ENCODE results near the gene FGD4. TPM values are rescaled to one million over a fixed set of nuclear protein-coding genes. Genes with fewer than 3 reads are reported as not detected.

The FGD4 gene
- total RNA-seq, 1 experiment from 2014 or later = 37.4 TPM

GRCh38 chr12:32451816-32452215, 52.5 kb downstream of the FGD4 start:
- no peaks in the 10 kb centered on the region for H3K27me3 Mint-ChIP-seq (ENCODE audit: unreplicated experiment)
- no peak overlapping the region for H3K27ac Mint-ChIP-seq (ENCODE audit: unreplicated experiment)
- DNase-seq = no peak
- BruUV-seq (replicated peaks) = no TSS peak
- no peak overlapping the region for H3K4me3 Mint-ChIP-seq (ENCODE audit: low read depth, unreplicated experiment)
- peaks cover 13% of the 10 kb centered on the region for H3K36me3 Mint-ChIP-seq (ENCODE audit: insufficient read depth, unreplicated experiment)
- intact Hi-C loops (cut with micrococcal nuclease; ENCODE audit: unreplicated experiment) = no loop called here
- peaks cover 68% of the 10 kb centered on the region for H3K4me1 Mint-ChIP-seq (ENCODE audit: low read depth, unreplicated experiment)
- H3K9me3 Mint-ChIP-seq (ENCODE audit: low read depth, unreplicated experiment) = no peaks in the 10 kb centered on the region
- no peak for TF ChIP-seq CTCF (IDR thresholded peaks at IDR 0.05; ENCODE audit: unreplicated experiment)
- CTCF ChIA-PET = interaction anchor here (0.6 kb wide), 1 partner anchor 304 kb away, joined by 4 read pairs; the partner anchor contains the start of gene YARS2

- CTCF ChIA-PET = interaction anchor here (0.6 kb wide), 1 partner anchor 1051 kb away, joined by 10 read pairs; no protein-coding TSS in a partner anchor
- Mint-ChIP-seq H3K27me3 (ENCODE audit: unreplicated experiment) (no peaks in the 10 kb centered on the region), H3K27ac (ENCODE audit: unreplicated experiment) (peak overlapping the region; percentile 81), H3K36me3 (ENCODE audit: insufficient read depth, unreplicated experiment) (peaks cover 13% of the 10 kb centered on the region), H3K4me1 (ENCODE audit: low read depth, unreplicated experiment) (peaks cover 49% of the 10 kb centered on the region), H3K4me3 (ENCODE audit: low read depth, unreplicated experiment) (peak overlapping the region; percentile 44), H3K9me3 (ENCODE audit: low read depth, unreplicated experiment) (no peaks in the 10 kb centered on the region)
- no peak for DNase-seq
- no peak for TF ChIP-seq CTCF (IDR thresholded peaks at IDR 0.05; ENCODE audit: unreplicated experiment)
- intact Hi-C loops (cut with micrococcal nuclease; ENCODE audit: unreplicated experiment) = loop anchor here (1.0 to 2.0 kb wide), 3 partner anchors 9 to 115 kb away; no protein-coding TSS in a partner anchor
- BruUV-seq (replicated peaks) = no TSS peak
Measured at GRCh38 chr12:32454075-32454474, 54.7 kb downstream of the FGD4 start.

GRCh38 chr12:32454866-32455265, 55.5 kb downstream of the FGD4 start:
- Mint-ChIP-seq H3K4me3 (ENCODE audit: low read depth, unreplicated experiment) (no peak overlapping the region), H3K36me3 (ENCODE audit: insufficient read depth, unreplicated experiment) (peaks cover 13% of the 10 kb centered on the region), H3K27me3 (ENCODE audit: unreplicated experiment) (no peaks in the 10 kb centered on the region), H3K4me1 (ENCODE audit: low read depth, unreplicated experiment) (peaks cover 43% of the 10 kb centered on the region), H3K9me3 (ENCODE audit: low read depth, unreplicated experiment) (no peaks in the 10 kb centered on the region), H3K27ac (ENCODE audit: unreplicated experiment) (peak overlapping the region; percentile 81)
- DNase-seq = no peak
- intact Hi-C loops (cut with micrococcal nuclease; ENCODE audit: unreplicated experiment) = loop anchor here (1.0 to 5.0 kb wide), 7 partner anchors 10 to 217 kb away; no protein-coding TSS in a partner anchor
- CTCF ChIA-PET = interaction anchor here (1.9 kb wide), 1 partner anchor 31 kb away, joined by 4 read pairs; no protein-coding TSS in a partner anchor
- TF ChIP-seq CTCF (IDR thresholded peaks at IDR 0.05; ENCODE audit: unreplicated experiment) = no peak
- TSS peak; percentile 16 for BruUV-seq (replicated peaks)

- H3K27ac Mint-ChIP-seq (ENCODE audit: unreplicated experiment) = no peak overlapping the region
- CTCF ChIA-PET = interaction anchor here (0.7 to 1.9 kb wide), 3 partner anchors 30 to 77 kb away, joined by 3 to 4 read pairs (median 3); no protein-coding TSS in a partner anchor
- no peak overlapping the region for H3K4me3 Mint-ChIP-seq (ENCODE audit: low read depth, unreplicated experiment)
- peak; percentile 46 for DNase-seq
- peaks cover 12% of the 10 kb centered on the region for H3K36me3 Mint-ChIP-seq (ENCODE audit: insufficient read depth, unreplicated experiment)
- intact Hi-C loops (cut with micrococcal nuclease; ENCODE audit: unreplicated experiment) = loop anchor here (1.0 to 5.0 kb wide), 6 partner anchors 47 to 217 kb away; no protein-coding TSS in a partner anchor
- TF ChIP-seq CTCF (IDR thresholded peaks at IDR 0.05; ENCODE audit: unreplicated experiment) = no peak
- no TSS peak for BruUV-seq (replicated peaks)
- H3K4me1 Mint-ChIP-seq (ENCODE audit: low read depth, unreplicated experiment) = peaks cover 36% of the 10 kb centered on the region
- no peaks in the 10 kb centered on the region for H3K9me3 Mint-ChIP-seq (ENCODE audit: low read depth, unreplicated experiment)
- H3K27me3 Mint-ChIP-seq (ENCODE audit: unreplicated experiment) = no peaks in the 10 kb centered on the region
Measured at GRCh38 chr12:32455607-32456071, 56.3 kb downstream of the FGD4 start.
